Mucosa of rectum (tissue), 2 donors: Measurements from ENCODE around the gene STPG1.
"Not testable (repeated sequence)": the region's sequence is repeated elsewhere in the genome, so short reads cannot be mapped to it uniquely, and the experiment has no call there.

Source experiments
- H3K27ac ChIP-seq, 2 donors: one replicate each; pipeline ENCODE4 v1.7.0; 2013; ENCODE audit warnings: inconsistent platforms in 2 of 2, low read depth in 2 of 2, low read length in 2 of 2
- H3K27me3 ChIP-seq, 2 donors: one replicate each; pipeline ENCODE4 v1.7.0; 2013; ENCODE audit warnings: low read length in 2 of 2; ENCODE audit not compliant: control insufficient read depth in 2 of 2, insufficient read depth in 2 of 2
- H3K36me3 ChIP-seq, 2 donors: one replicate each; pipeline ENCODE4 v1.7.0; 2013; ENCODE audit warnings: low read length in 2 of 2; ENCODE audit not compliant: control insufficient read depth in 2 of 2, insufficient read depth in 2 of 2
- H3K4me1 ChIP-seq, 2 donors: one replicate each; pipeline ENCODE4 v1.7.0; 2013; ENCODE audit warnings: low read length in 2 of 2, mild to moderate bottlenecking in 1 of 2; ENCODE audit not compliant: control insufficient read depth in 2 of 2, insufficient read depth in 2 of 2
- H3K4me3 ChIP-seq, 2 donors: one replicate each; pipeline ENCODE4 v1.7.0; 2013; ENCODE audit warnings: low read length in 2 of 2
- H3K9ac ChIP-seq, 2 donors: one replicate each; pipeline ENCODE4 v1.7.0; 2013; ENCODE audit warnings: low read length in 2 of 2, low read depth in 1 of 2, mild to moderate bottlenecking in 1 of 2
- H3K9me3 ChIP-seq, 2 donors: one replicate each; pipeline ENCODE4 v1.7.0; 2013; ENCODE audit warnings: low read length in 2 of 2; ENCODE audit not compliant: control insufficient read depth in 2 of 2
- donor health status: healthy.
- donor health status: Normal muscosa, but diverticular disease.

The STPG1 gene, protein sequence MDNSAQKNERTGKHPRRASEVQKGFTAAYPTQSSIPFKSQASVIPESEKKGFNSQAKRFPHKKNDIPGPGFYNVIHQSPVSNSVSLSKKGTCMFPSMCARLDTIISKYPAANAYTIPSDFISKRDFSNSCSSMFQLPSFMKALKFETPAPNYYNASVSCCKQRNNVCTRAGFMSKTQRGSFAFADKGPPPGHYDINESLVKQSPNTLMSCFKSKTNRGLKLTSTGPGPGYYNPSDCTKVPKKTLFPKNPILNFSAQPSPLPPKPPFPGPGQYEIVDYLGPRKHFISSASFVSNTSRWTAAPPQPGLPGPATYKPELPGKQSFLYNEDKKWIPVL

GRCh38 chr1:24413350-24414163 is at the start of gene STPG1:
TSS of gene STPG1 (minus strand) at chr1:24413782. CDS start at chr1:24401388, 12,394 bp downstream.
- Histone ChIP-seq H3K36me3 (no peaks in the 10 kb centered on the region), H3K9me3 (no peaks in the 10 kb centered on the region), H3K27me3 (no peaks in the 10 kb centered on the region), H3K4me3 (peak within 1 kb of the TSS; percentile 81 to 86), H3K27ac (peak within 1 kb of the TSS; percentile 81 to 86), H3K4me1 (peaks cover 36 to 49% of the 10 kb centered on the region in 2 donors), H3K9ac (peak within 1 kb of the TSS; percentile 85 to 87)

DNA sequence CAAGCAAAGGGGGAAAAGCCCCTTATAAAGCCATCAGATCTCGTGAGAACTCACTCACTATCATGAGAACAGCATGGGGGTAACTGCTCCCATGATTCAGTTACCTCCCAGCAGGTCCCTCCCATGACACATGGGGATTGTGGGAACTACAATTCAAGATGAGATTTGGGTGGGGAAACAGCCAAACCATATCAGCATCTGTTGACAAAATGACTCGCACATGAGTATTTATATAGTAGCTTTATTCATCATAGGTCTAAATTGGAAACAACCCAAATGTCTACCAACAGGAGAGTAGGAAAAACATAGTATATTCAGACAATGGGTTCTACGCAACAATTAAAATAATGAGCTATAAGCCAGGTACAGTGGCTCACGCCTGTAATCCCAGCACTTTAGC is 48.5 kb upstream of the STPG1 start:
- H3K36me3 ChIP-seq, result peaks cover 37 to 63% of the 10 kb centered on the region in 2 donors
- not testable (repeated sequence) for H3K4me3 ChIP-seq, H3K4me1 ChIP-seq, H3K9ac ChIP-seq, H3K9me3 ChIP-seq, H3K27ac ChIP-seq, H3K27me3 ChIP-seq

- H3K4me3 ChIP-seq, result no peak overlapping the region
- no peaks in the 10 kb centered on the region for H3K27me3 ChIP-seq
- H3K9ac ChIP-seq, result no peak overlapping the region
- H3K36me3 ChIP-seq, result peaks cover 38 to 66% of the 10 kb centered on the region in 2 donors
- no peaks in the 10 kb centered on the region for H3K4me1 ChIP-seq
- no peak overlapping the region for H3K27ac ChIP-seq
- H3K9me3 ChIP-seq, result no peaks in the 10 kb centered on the region
These were observed 46.1 kb upstream of the STPG1 start for GRCh38 chr1:24459551-24460266.

GRCh38 chr1:24457866-24458265 is 44.3 kb upstream of the STPG1 start:
- Histone ChIP-seq H3K27ac (no peak overlapping the region), H3K9me3 (no peaks in the 10 kb centered on the region), H3K36me3 (peaks cover 45 to 70% of the 10 kb centered on the region in 2 donors), H3K4me3 (no peak overlapping the region), H3K27me3 (no peaks in the 10 kb centered on the region), H3K9ac (no peak overlapping the region), H3K4me1 (no peaks in the 10 kb centered on the region)

GRCh38 chr1:24455272-24455671 is 41.7 kb upstream of the STPG1 start:
- H3K9me3 ChIP-seq, result no peaks in the 10 kb centered on the region
- no peaks in the 10 kb centered on the region for H3K4me1 ChIP-seq
- H3K27me3 ChIP-seq, result no peaks in the 10 kb centered on the region
- H3K27ac ChIP-seq, result no peak overlapping the region
- peaks cover 51 to 77% of the 10 kb centered on the region in 2 donors for H3K36me3 ChIP-seq
- no peak overlapping the region for H3K4me3 ChIP-seq
- no peak overlapping the region for H3K9ac ChIP-seq

DNA sequence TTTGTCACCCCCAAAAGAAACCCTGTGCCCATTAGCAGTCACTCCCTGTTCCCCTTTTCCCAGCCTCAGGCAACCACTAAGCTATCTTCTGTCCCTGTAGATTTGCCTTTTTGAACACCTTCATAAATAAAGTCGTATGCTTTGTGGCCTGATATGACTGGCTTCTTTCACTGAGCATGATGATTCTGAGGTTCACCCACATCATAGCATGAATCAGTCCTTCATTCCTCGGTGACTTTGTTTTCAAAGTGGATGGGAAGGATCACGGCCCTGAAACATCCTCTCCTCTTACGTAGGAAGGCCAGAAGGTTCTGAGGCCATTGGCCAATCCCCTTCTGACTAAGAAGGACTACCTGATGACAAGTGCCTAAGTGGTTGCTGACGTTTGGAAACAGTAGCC is 41.1 kb upstream of the STPG1 start:
- H3K4me1 ChIP-seq, result no peaks in the 10 kb centered on the region
- no peaks in the 10 kb centered on the region for H3K9me3 ChIP-seq
- no peak overlapping the region for H3K4me3 ChIP-seq
- H3K27me3 ChIP-seq, result no peaks in the 10 kb centered on the region
- H3K27ac ChIP-seq, result no peak overlapping the region
- H3K9ac ChIP-seq, result no peak overlapping the region
- H3K36me3 ChIP-seq, result peaks cover 46 to 76% of the 10 kb centered on the region in 2 donors

- Histone ChIP-seq H3K27ac (no peak overlapping the region), H3K27me3 (no peaks in the 10 kb centered on the region), H3K4me1 (no peaks in the 10 kb centered on the region), H3K9ac (no peak overlapping the region), H3K4me3 (no peak overlapping the region), H3K36me3 (peaks cover 43 to 70% of the 10 kb centered on the region in 2 donors), H3K9me3 (no peaks in the 10 kb centered on the region)
These were observed 39.4 kb upstream of the STPG1 start for GRCh38 chr1:24452922-24453485.

DNA sequence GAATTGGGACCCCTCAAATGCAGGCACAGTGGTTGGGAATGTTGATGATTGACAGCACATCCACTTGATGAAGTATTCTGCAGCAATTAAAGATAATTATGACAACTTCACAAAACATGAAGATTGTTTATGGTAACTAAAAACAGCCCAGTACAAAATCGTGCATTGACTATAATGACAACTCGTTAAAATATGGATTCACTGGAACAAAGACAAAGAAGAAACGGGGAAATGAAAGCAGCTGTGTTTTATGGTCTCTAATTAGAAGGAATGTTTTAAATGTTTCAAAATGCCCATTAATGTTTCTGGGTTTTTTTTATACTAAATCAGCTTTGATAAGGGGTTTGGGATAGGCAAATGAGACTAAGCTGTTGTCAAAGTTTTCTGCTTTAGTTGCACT is 38.2 kb upstream of the STPG1 start:
- Histone ChIP-seq H3K36me3 (peaks cover 42 to 71% of the 10 kb centered on the region in 2 donors), H3K4me3 (no peak overlapping the region), H3K9me3 (no peaks in the 10 kb centered on the region), H3K9ac (no peak overlapping the region), H3K27me3 (no peaks in the 10 kb centered on the region), H3K4me1 (no peaks in the 10 kb centered on the region), H3K27ac (no peak overlapping the region)

DNA sequence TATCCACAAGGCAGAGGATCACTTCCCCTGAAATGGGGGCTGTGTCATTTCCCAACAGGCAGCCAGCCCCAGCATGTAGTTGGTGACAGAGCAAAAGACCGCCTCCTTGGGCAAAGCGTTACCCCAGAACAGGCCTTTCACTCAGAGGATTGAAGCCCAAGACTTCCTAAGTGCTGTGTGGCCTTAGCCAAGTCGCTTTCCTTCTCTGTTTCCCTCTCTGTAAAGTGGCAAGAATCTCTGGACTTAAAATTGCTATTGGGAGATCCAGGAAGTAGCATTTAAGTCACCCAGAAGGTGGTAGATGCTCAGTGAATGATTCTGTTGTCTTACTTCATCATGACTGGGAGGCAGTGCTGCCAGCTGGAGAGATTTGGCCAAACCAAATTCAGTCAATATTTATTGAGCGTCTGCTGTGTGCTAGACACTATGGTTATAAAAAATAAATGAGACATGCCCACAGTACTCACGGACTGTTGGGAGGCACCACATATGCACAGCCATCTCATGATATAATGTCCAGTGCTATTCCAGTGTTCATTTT is 37.3 kb upstream of the STPG1 start:
- Histone ChIP-seq H3K4me3 (no peak overlapping the region), H3K27ac (no peak overlapping the region), H3K4me1 (no peaks in the 10 kb centered on the region), H3K9ac (no peak overlapping the region), H3K36me3 (peaks cover 41 to 70% of the 10 kb centered on the region in 2 donors), H3K27me3 (no peaks in the 10 kb centered on the region), H3K9me3 (no peaks in the 10 kb centered on the region)
